WTC11 (cell line): ENCODE data around the gene JAML.

Experiments used
- ATF2 ChIP-seq: sonication (generic); formaldehyde crosslinking; IDR thresholded peaks from 2 replicates; pipeline ENCODE4 v1.8.1; 2022; ENCODE audit warnings: low read depth, missing genetic modification reagents, borderline replicate concordance
- CTCF ChIP-seq: fragments of 200-600 bp; IDR thresholded peaks from 2 replicates; pipeline ENCODE4 v1.8.0; 2022; ENCODE audit warnings: antibody characterized with exemption
- ETV6 ChIP-seq: sonication (generic); formaldehyde crosslinking; IDR thresholded peaks from 2 replicates; pipeline ENCODE4 v1.8.1; 2022; ENCODE audit warnings: mild to moderate bottlenecking, missing genetic modification reagents
- FOXJ3 ChIP-seq: sonication (generic); formaldehyde crosslinking; IDR thresholded peaks from 2 replicates; pipeline ENCODE4 v1.9.0; 2021; ENCODE audit warnings: missing genetic modification reagents, mild to moderate bottlenecking, borderline replicate concordance
- STAT6 ChIP-seq: sonication (generic); formaldehyde crosslinking; conservative IDR thresholded peaks from 2 replicates; pipeline ENCODE4 v1.8.1; 2023; ENCODE audit warnings: mild to moderate bottlenecking, low read depth, missing genetic modification reagents, moderate library complexity
- TEAD4 ChIP-seq: sonication (generic); formaldehyde crosslinking; IDR thresholded peaks from 2 replicates; pipeline ENCODE4 v1.8.0; 2022; ENCODE audit warnings: mild to moderate bottlenecking, missing genetic modification reagents
- ZNF263 ChIP-seq: sonication (generic); formaldehyde crosslinking; IDR thresholded peaks from 2 replicates; pipeline ENCODE4 v1.8.1; 2022; ENCODE audit warnings: low read depth, mild to moderate bottlenecking, moderate library complexity, missing genetic modification reagents

GRCh38 chr11:118151431-118151830 lies 73.4 kb downstream of the JAML start:
- no peak for TF ChIP-seq FOXJ3 (CRISPR knock-in tag)
- TF ChIP-seq ATF2 = no peak
- no peak for TF ChIP-seq ETV6
- TF ChIP-seq CTCF = no peak
- no peak for TF ChIP-seq STAT6 (CRISPR knock-in tag)
- TF ChIP-seq ZNF263 (CRISPR knock-in tag) = no peak
- TF ChIP-seq TEAD4 (CRISPR knock-in tag) = no peak
